GM12892 (cell line): ENCODE data around the gene PRKCQ.

ENCODE experiments used
- POLR2A ChIP-seq: IDR thresholded peaks from 2 replicates; pipeline ENCODE4 v1.6.1; 2011; ENCODE audit warnings: low read depth, low read length, control low read depth
- POLR2AphosphoS5 ChIP-seq: IDR thresholded peaks from 2 replicates; pipeline ENCODE4 v1.6.1; 2011; ENCODE audit warnings: low read depth, low read length, control low read depth
- TAF1 ChIP-seq: IDR thresholded peaks from 2 replicates; pipeline ENCODE4 v1.6.1; 2011; ENCODE audit warnings: low read depth, mild to moderate bottlenecking, control low read depth, low read length, borderline replicate concordance

DNA sequence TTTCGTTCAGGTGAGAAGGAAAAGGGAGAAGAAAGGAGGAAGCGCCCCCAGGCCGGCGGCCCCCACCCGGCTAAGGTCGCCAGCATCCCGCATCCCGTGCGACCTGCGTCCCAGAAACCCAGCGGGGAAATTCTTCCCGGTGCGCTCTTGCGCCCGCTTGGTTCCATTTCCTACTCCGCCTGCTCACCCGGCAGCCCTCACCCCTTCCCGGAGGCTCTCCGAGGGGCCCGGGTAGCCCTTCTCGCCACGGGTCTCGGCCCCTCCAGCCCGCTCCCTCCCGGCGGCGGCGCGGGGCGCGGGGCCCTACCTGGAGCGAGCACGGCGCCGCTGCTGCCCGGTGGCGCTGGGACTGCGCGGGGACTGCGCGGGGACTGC, at the start of gene PRKCQ:
- TF ChIP-seq POLR2AphosphoS5 (no peak), POLR2A (no peak), TAF1 (no peak)
